ENCODE measurements around the gene BAZ1A.

DNA sequence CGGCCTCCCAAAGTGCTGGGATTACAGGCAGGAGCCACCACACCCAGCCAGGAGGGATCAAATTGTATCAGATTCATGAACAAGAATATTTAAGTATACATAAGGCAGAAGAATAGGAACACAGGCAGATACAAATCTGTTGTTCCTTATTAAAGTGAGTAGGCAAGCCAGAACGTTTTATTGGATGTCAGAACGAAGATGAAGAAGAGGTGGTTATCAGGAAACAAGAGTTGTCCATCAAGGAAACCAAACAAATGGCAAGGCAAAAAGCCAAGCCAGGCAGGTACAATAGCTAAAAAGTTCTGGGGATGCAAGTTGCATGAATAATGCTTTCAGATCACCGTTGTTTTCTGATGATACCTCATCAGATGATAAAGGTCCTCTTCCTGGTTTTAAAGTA is 31.1 kb upstream of the BAZ1A start:
- TF ChIP-seq, protein P1, sequence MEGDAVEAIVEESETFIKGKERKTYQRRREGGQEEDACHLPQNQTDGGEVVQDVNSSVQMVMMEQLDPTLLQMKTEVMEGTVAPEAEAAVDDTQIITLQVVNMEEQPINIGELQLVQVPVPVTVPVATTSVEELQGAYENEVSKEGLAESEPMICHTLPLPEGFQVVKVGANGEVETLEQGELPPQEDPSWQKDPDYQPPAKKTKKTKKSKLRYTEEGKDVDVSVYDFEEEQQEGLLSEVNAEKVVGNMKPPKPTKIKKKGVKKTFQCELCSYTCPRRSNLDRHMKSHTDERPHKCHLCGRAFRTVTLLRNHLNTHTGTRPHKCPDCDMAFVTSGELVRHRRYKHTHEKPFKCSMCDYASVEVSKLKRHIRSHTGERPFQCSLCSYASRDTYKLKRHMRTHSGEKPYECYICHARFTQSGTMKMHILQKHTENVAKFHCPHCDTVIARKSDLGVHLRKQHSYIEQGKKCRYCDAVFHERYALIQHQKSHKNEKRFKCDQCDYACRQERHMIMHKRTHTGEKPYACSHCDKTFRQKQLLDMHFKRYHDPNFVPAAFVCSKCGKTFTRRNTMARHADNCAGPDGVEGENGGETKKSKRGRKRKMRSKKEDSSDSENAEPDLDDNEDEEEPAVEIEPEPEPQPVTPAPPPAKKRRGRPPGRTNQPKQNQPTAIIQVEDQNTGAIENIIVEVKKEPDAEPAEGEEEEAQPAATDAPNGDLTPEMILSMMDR (IDR thresholded peaks at IDR 0.05), result no peak
- TF ChIP-seq EZH2 (IDR thresholded peaks at IDR 0.05; ENCODE audit: borderline replicate concordance, insufficient read depth, low read depth, low read length, poor library complexity, severe bottlenecking), result no peak
